Breast epithelium (tissue), 3 donors: ENCODE data around the gene METTL4.

Source experiments
- CTCF ChIP-seq, 3 donors: fragments of 450-650 bp; IDR thresholded peaks; one replicate each; pipeline ENCODE4 v1.5.1; 2016 to 2017; ENCODE audit warnings: antibody characterized with exemption in 3 of 3, mild to moderate bottlenecking in 3 of 3, moderate library complexity in 3 of 3
- POLR2AphosphoS5 ChIP-seq, 3 donors: sonication (generic); formaldehyde crosslinking; IDR thresholded peaks; one replicate each; pipeline ENCODE4 v1.6.1; 2017; ENCODE audit warnings: antibody characterized with exemption in 3 of 3

GRCh38 chr18:2590303-2590702, 19.0 kb upstream of the METTL4 start:
- TF ChIP-seq CTCF (IDR thresholded peaks at IDR 0.05) = no peak
- TF ChIP-seq POLR2AphosphoS5 (IDR thresholded peaks at IDR 0.05) = no peak
